ENCODE measurements around the gene TLR1. TPM values are rescaled to one million over a fixed set of nuclear protein-coding genes. Genes with fewer than 3 reads are reported as not detected.

The TLR1 gene
- total and polyA plus RNA-seq, 2 donors (not counting 1 experiment from before 2014, with no cell fraction given) = 23.4 to 50.8 TPM

DNA sequence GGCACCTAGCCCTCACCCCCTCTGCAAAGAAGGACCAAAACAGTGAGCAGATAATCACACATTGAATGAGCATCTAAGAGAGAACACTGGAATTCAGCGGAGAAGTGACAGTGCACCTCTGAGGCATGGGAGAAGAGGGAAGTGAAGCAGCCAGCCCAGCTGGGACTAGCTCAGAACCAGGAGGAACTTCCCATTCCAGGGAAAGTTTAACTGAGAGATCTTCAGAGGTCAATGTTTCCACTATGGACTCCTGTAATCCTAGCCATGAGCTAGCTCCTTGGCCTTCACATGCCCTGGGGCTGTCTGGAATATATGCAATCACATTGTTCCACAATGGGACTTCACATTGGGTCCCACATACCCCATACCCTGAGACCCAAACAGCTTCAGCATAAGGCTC is 27.6 kb upstream of the TLR1 start:
- Histone ChIP-seq H3K9me3 (ENCODE audit: control extremely low read depth in 1 of 3, control insufficient read depth in 2 of 3, insufficient read depth in 1 of 3, low read length in 2 of 3) (peaks cover 9 to 33% (median 26%) of the 10 kb centered on the region in 3 donors), H3K27me3 (replicated peaks in 1 of 4; ENCODE audit: control extremely low read depth in 1 of 4, control insufficient read depth in 3 of 4, insufficient read depth in 4 of 4, low read length in 3 of 4) (no peaks in the 10 kb centered on the region), H3K9ac (ENCODE audit: low read length) (no peak overlapping the region), H2AFZ (ENCODE audit: insufficient read depth, low read depth, low read length, poor library complexity, severe bottlenecking) (no peak overlapping the region), H3K4me3 (ENCODE audit: control extremely low read depth in 1 of 5, extremely low read depth in 1 of 5, insufficient read depth in 1 of 5, low read depth in 2 of 5, low read length in 4 of 5) (no peak overlapping the region), H3K27ac (ENCODE audit: low read length in 2 of 2) (no peak overlapping the region), H3K4me1 (ENCODE audit: control insufficient read depth in 2 of 2, insufficient read depth in 2 of 2, low read length in 2 of 2) (peaks cover 6 to 13% of the 10 kb centered on the region in 2 donors), H3K36me3 (replicated peaks in 1 of 2; ENCODE audit: control extremely low read depth in 1 of 2, control insufficient read depth in 1 of 2, extremely low read depth in 1 of 2, insufficient read depth in 2 of 2, low read length in 1 of 2) (peaks cover 1 to 47% of the 10 kb centered on the region in 2 experiments), H3K79me2 (ENCODE audit: control insufficient read depth, insufficient read depth, low read length) (peaks cover 76% of the 10 kb centered on the region), H3K4me2 (replicated peaks; ENCODE audit: low read depth, low read length, poor library complexity, severe bottlenecking) (no peak overlapping the region), H4K20me1 (ENCODE audit: control insufficient read depth, insufficient read depth, low read length, poor library complexity, severe bottlenecking) (peaks cover 8% of the 10 kb centered on the region)
- peaks cover 6% of the 10 kb centered on the region for H3K9me3 Mint-ChIP-seq (ENCODE audit: insufficient read depth)
- POLR2A ChIA-PET = interaction anchor here (1.4 kb wide), 1 partner anchor 10 kb away, joined by 3 read pairs; no protein-coding TSS in a partner anchor
- intact Hi-C loops (cut with micrococcal nuclease) = no loop called here
- H3K27me3 Mint-ChIP-seq = no peaks in the 10 kb centered on the region
- peaks cover 32% of the 10 kb centered on the region for H3K4me1 Mint-ChIP-seq
- H3K27ac Mint-ChIP-seq = peak overlapping the region; percentile 27
- CTCF ChIA-PET = interaction anchor here (0.9 to 2.0 kb wide), 3 partner anchors 13 to 73 kb away, joined by 3 to 6 read pairs (median 5); partner anchors contain the start of gene TLR6
- TF ChIP-seq EZH2 (IDR thresholded peaks at IDR 0.05; ENCODE audit: borderline replicate concordance, insufficient read depth, low read depth, low read length, poor library complexity, severe bottlenecking) = no peak
- TF ChIP-seq, protein P1, sequence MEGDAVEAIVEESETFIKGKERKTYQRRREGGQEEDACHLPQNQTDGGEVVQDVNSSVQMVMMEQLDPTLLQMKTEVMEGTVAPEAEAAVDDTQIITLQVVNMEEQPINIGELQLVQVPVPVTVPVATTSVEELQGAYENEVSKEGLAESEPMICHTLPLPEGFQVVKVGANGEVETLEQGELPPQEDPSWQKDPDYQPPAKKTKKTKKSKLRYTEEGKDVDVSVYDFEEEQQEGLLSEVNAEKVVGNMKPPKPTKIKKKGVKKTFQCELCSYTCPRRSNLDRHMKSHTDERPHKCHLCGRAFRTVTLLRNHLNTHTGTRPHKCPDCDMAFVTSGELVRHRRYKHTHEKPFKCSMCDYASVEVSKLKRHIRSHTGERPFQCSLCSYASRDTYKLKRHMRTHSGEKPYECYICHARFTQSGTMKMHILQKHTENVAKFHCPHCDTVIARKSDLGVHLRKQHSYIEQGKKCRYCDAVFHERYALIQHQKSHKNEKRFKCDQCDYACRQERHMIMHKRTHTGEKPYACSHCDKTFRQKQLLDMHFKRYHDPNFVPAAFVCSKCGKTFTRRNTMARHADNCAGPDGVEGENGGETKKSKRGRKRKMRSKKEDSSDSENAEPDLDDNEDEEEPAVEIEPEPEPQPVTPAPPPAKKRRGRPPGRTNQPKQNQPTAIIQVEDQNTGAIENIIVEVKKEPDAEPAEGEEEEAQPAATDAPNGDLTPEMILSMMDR (IDR thresholded peaks at IDR 0.05) = no peak
- H3K4me3 Mint-ChIP-seq = no peak overlapping the region
- DNase-seq (no peak), ATAC-seq (ENCODE audit: low read depth) (no peak)
- WGBS (ENCODE audit: insufficient coverage) = 100% methylated on average over 1 of the region's 1 CpG

DNA sequence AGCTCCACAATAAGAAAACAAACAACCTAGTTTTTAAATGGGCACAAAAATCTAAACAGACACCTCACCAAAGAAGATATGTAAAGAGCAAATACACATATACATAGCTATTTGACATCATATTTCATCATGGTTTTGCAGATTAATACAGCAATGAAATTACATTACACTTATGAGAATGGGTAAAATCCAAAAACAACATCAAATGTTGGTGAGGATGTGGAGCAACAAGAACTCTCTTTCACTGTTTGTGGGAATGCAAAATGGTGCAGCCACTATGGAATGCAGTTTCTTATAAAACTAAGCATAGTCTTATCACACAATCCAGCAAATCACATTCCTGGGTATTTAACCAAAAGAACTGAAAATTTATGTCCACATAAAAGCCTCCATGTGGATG is 27.1 kb upstream of the TLR1 start:
- H3K9ac ChIP-seq (ENCODE audit: low read length) = no peak overlapping the region
- H3K4me2 ChIP-seq (replicated peaks; ENCODE audit: low read depth, low read length, poor library complexity, severe bottlenecking) = no peak overlapping the region
- TF ChIP-seq, protein P1 (IDR thresholded peaks at IDR 0.05) = no peak
- TF ChIP-seq EZH2 (IDR thresholded peaks at IDR 0.05; ENCODE audit: borderline replicate concordance, insufficient read depth, low read depth, low read length, poor library complexity, severe bottlenecking) = no peak
- no peaks in the 10 kb centered on the region for H3K27me3 Mint-ChIP-seq
- H2AFZ ChIP-seq (ENCODE audit: insufficient read depth, low read depth, low read length, poor library complexity, severe bottlenecking) = no peak overlapping the region
- H3K9me3 Mint-ChIP-seq (ENCODE audit: insufficient read depth) = peaks cover 6% of the 10 kb centered on the region
- peaks cover 76% of the 10 kb centered on the region for H3K79me2 ChIP-seq (ENCODE audit: control insufficient read depth, insufficient read depth, low read length)
- CTCF ChIA-PET = interaction anchor here (0.9 to 2.0 kb wide), 3 partner anchors 13 to 72 kb away, joined by 3 to 6 read pairs (median 5); partner anchors contain the start of gene TLR6
- H3K4me3 Mint-ChIP-seq = no peak overlapping the region
- no peak for ATAC-seq (ENCODE audit: low read depth)
- intact Hi-C loops (cut with micrococcal nuclease) = no loop called here
- H4K20me1 ChIP-seq (ENCODE audit: control insufficient read depth, insufficient read depth, low read length, poor library complexity, severe bottlenecking) = peaks cover 8% of the 10 kb centered on the region
- DNase-seq = no peak
- H3K27ac Mint-ChIP-seq = no peak overlapping the region
- POLR2A ChIA-PET = interaction anchor here (0.8 to 1.4 kb wide), 2 partner anchors 10 to 16 kb away, joined by 3 to 4 read pairs; no protein-coding TSS in a partner anchor
- H3K27me3 ChIP-seq (replicated peaks in 1 of 4; ENCODE audit: control extremely low read depth in 1 of 4, control insufficient read depth in 3 of 4, insufficient read depth in 4 of 4, low read length in 3 of 4) = no peaks in the 10 kb centered on the region
- no peak overlapping the region for H3K27ac ChIP-seq (ENCODE audit: low read length in 2 of 2)
- peaks cover 6 to 13% of the 10 kb centered on the region in 2 donors for H3K4me1 ChIP-seq (ENCODE audit: control insufficient read depth in 2 of 2, insufficient read depth in 2 of 2, low read length in 2 of 2)
- H3K4me3 ChIP-seq (ENCODE audit: control extremely low read depth in 1 of 5, extremely low read depth in 1 of 5, insufficient read depth in 1 of 5, low read depth in 2 of 5, low read length in 4 of 5) = no peak overlapping the region
- H3K36me3 ChIP-seq (replicated peaks in 1 of 2; ENCODE audit: control extremely low read depth in 1 of 2, control insufficient read depth in 1 of 2, extremely low read depth in 1 of 2, insufficient read depth in 2 of 2, low read length in 1 of 2) = peaks cover 1 to 50% of the 10 kb centered on the region in 2 experiments
- H3K9me3 ChIP-seq (ENCODE audit: control extremely low read depth in 1 of 3, control insufficient read depth in 2 of 3, insufficient read depth in 1 of 3, low read length in 2 of 3) = peaks cover 9 to 27% (median 22%) of the 10 kb centered on the region in 3 donors
- peaks cover 31% of the 10 kb centered on the region for H3K4me1 Mint-ChIP-seq

Measured in B cell (primary cell).